Right lobe of liver (tissue), 6 donors: ENCODE data around the gene GPC6. TPM values are rescaled to one million over a fixed set of nuclear protein-coding genes. Genes with fewer than 3 reads are reported as not detected.

Experiments used
- ATAC-seq, 4 donors: fragments of 200-7000 bp; cut with Tn5 transposase; one replicate each; pipeline ENCODE4 v1.9.1; 2020; ENCODE audit warnings: mild to moderate bottlenecking in 4 of 4, moderate library complexity in 4 of 4
- DNase-seq, 3 donors: peaks; one replicate each; pipeline ENCODE4 v3.0.0-alpha.2; 2020
- H3K27ac ChIP-seq, 3 donors: fragments of 200-600 bp; one replicate each; pipeline ENCODE4 v1.8.0; 2022
- H3K27me3 ChIP-seq, 2 donors: fragments of 200-600 bp; one replicate each; pipeline ENCODE4 v1.8.0; 2022
- H3K36me3 ChIP-seq, 4 donors: fragments of 200-600 bp; sonication (generic) in 1 of 4; one replicate each; pipeline versions ENCODE4 v1.5.1 to v1.8.0; 2017 to 2022; ENCODE audit warnings: control low read depth in 1 of 4
- H3K4me1 ChIP-seq, 4 donors: fragments of 200-600 bp; sonication (generic) in 1 of 4; one replicate each; pipeline versions ENCODE4 v1.5.1 to v1.8.0; 2017 to 2022; ENCODE audit warnings: control low read depth in 1 of 4
- H3K4me3 ChIP-seq, 3 donors: fragments of 200-600 bp; one replicate each; pipeline ENCODE4 v1.8.0; 2022
- H3K9me3 ChIP-seq, 4 donors: fragments of 200-600 bp; sonication (generic) in 1 of 4; one replicate each; pipeline versions ENCODE4 v1.5.1 to v1.8.0; 2017 to 2022; ENCODE audit warnings: control low read depth in 1 of 4
- CTCF ChIP-seq, 4 donors: fragments of 200-600 bp in 3 of 4; fragments of 450-650 bp in 1 of 4; IDR thresholded peaks; one replicate each; pipeline versions ENCODE4 v1.5.1 to v1.8.0; 2016 to 2022; ENCODE audit warnings: antibody characterized with exemption in 4 of 4, mild to moderate bottlenecking in 2 of 4
- POLR2A ChIP-seq: fragments of 450-650 bp; IDR thresholded peaks from one replicate; pipeline ENCODE4 v1.6.1; 2017; ENCODE audit warnings: antibody characterized with exemption, mild to moderate bottlenecking
- WGBS: methylation state at CpG from one replicate; pipeline ENCODE4 v1.1.6; 2018; ENCODE audit warnings: low coverage, low lambda C conversion rate; ENCODE audit not compliant: insufficient coverage; ENCODE audit errors: missing lambda C conversion rate; 5-methylcytosine and 5-hydroxymethylcytosine counted together
- intact Hi-C, 2 donors: fragments of 100-400 bp; cut with DNase I; formaldehyde crosslinking; loops; one replicate each; pipeline versions ENCODE4 v1.11.2 to v1.14.1; 2022
- total RNA-seq, 6 experiments: library from RNA; depleted of rRNA in 2 of 6; stranded (reverse); fragments of >200 nt in 2 of 6; fragmentation: NEBNext Ultra II Directional in 3 of 6; extraction: Animal tissue kit (Norgen Biotek cat#: 25700) in 3 of 6; gene quantifications; one replicate each; pipeline versions ENCODE4 v1.1.0 to v1.2.4, GENCODE V29; 2016 to 2023
- donor health status: DM: no; HTN: yes; CAD: no.
- donor health status: DM: no; HTN: no; CAD: no.
- donor health status: DM: no; HTN: no; CAD: no.
- donor health status: DM: no; HTN: yes; CAD: no.
- donor health status: DM: no; HTN: yes; CAD: no.

The GPC6 gene
- total RNA-seq, 6 experiments from 2014 or later = 18.6 to 30.1 (median 20.2) TPM

GRCh38 chr13:94359875-94360274 is 1133.3 kb downstream of the GPC6 start:
- no peaks in the 10 kb centered on the region for H3K36me3 ChIP-seq
- H3K4me3 ChIP-seq = no peak overlapping the region
- no peaks in the 10 kb centered on the region for H3K9me3 ChIP-seq
- ATAC-seq (no peak), DNase-seq (no peak)
- no peaks in the 10 kb centered on the region for H3K27me3 ChIP-seq
- intact Hi-C loops = no loop called here
- H3K4me1 ChIP-seq = peaks cover 0 to 2% (median 0%) of the 10 kb centered on the region in 4 donors
- no peak overlapping the region for H3K27ac ChIP-seq
- TF ChIP-seq CTCF (IDR thresholded peaks at IDR 0.05) (no peak), POLR2A (no peak)

- no peaks in the 10 kb centered on the region for H3K36me3 ChIP-seq
- H3K27me3 ChIP-seq = no peaks in the 10 kb centered on the region
- WGBS = 3% methylated on average over 4 of the region's 4 CpGs
- H3K9me3 ChIP-seq = no peaks in the 10 kb centered on the region
- no peak for TF ChIP-seq POLR2A
- peak; percentile 85 to 95 (median 90) for TF ChIP-seq CTCF (IDR thresholded peaks at IDR 0.05)
- intact Hi-C loops = no loop called here
- peak in 1 of 3 donors; percentile 59 for DNase-seq
- peaks cover 0 to 2% (median 0%) of the 10 kb centered on the region in 4 donors for H3K4me1 ChIP-seq
- H3K27ac ChIP-seq = no peak overlapping the region
- ATAC-seq = peak; percentile 95 to 99 (median 98)
- no peak overlapping the region for H3K4me3 ChIP-seq
These were observed 1135.9 kb downstream of the GPC6 start for GRCh38 chr13:94362411-94362909.

DNA sequence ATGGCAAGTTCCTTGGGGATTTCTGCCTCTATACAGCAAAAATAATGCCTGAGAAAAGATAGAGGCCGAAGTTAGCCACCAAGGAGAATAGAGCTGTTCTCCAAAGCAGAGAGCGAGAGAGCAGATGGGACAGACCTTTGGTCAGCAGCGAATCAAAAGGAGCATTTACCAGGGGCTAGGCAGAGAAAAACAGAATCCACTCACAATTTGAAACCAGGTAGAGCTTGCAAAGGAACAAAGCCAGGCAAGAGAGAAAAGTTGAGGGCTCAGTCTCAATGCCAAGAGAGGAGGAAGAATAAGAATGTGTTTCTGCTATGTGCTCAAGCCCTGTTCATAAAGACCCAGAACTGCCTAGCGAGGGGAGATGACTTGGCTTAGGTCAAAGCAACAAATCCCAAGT is 1140.1 kb downstream of the GPC6 start:
- Histone ChIP-seq H3K27ac (no peak overlapping the region), H3K4me1 (peaks cover 0 to 13% (median 1%) of the 10 kb centered on the region in 4 donors), H3K4me3 (no peak overlapping the region), H3K9me3 (no peaks in the 10 kb centered on the region), H3K36me3 (no peaks in the 10 kb centered on the region), H3K27me3 (no peaks in the 10 kb centered on the region)
- no peak for TF ChIP-seq POLR2A
- TF ChIP-seq CTCF (IDR thresholded peaks at IDR 0.05) = no peak
- WGBS = 78% methylated on average over 4 of the region's 4 CpGs
- no peak for DNase-seq
- ATAC-seq = no peak
- intact Hi-C loops = no loop called here

GRCh38 chr13:94369972-94370436 is 1143.4 kb downstream of the GPC6 start:
- peak; percentile 79 to 96 (median 90) for ATAC-seq
- Histone ChIP-seq H3K36me3 (no peaks in the 10 kb centered on the region), H3K9me3 (no peaks in the 10 kb centered on the region), H3K27ac (no peak overlapping the region), H3K4me3 (no peak overlapping the region), H3K4me1 (peaks cover 0 to 13% (median 0%) of the 10 kb centered on the region in 4 donors), H3K27me3 (no peaks in the 10 kb centered on the region)
- intact Hi-C loops = no loop called here
- DNase-seq = no peak
- 86% methylated on average over 1 of the region's 1 CpG for WGBS
- TF ChIP-seq POLR2A (no peak), CTCF (IDR thresholded peaks at IDR 0.05) (no peak)

GRCh38 chr13:94371855-94372254 is 1145.2 kb downstream of the GPC6 start:
- Histone ChIP-seq H3K27ac (no peak overlapping the region), H3K27me3 (no peaks in the 10 kb centered on the region), H3K36me3 (no peaks in the 10 kb centered on the region), H3K9me3 (no peaks in the 10 kb centered on the region), H3K4me3 (no peak overlapping the region), H3K4me1 (peaks cover 0 to 13% (median 0%) of the 10 kb centered on the region in 4 donors)
- no peak for ATAC-seq
- DNase-seq = no peak
- no peak for TF ChIP-seq POLR2A
- no peak for TF ChIP-seq CTCF (IDR thresholded peaks at IDR 0.05)
- intact Hi-C loops = no loop called here
- WGBS = 91% methylated on average over 3 of the region's 3 CpGs
